Measurements from ENCODE around the gene TMEM183A. TPM values are rescaled to one million over a fixed set of nuclear protein-coding genes. Genes with fewer than 3 reads are reported as not detected.

TMEM183A gene
- total and polyA plus RNA-seq, 2 of the 4 experiments (the other 2 are of a cell fraction): 56.8 to 63.1 TPM

GRCh38 chr1:203033287-203033686 is 26.1 kb downstream of the TMEM183A start:
- Histone ChIP-seq H2BK5ac (ENCODE audit: low read depth, low read length, poor library complexity, severe bottlenecking) (no peak overlapping the region), H3K27ac (ENCODE audit: insufficient read depth, low read length) (no peak overlapping the region), H3K9me3 (ENCODE audit: control insufficient read depth, insufficient read depth, low read length) (no peaks in the 10 kb centered on the region), H3K27me3 (ENCODE audit: control insufficient read depth, insufficient read depth, low read length) (no peaks in the 10 kb centered on the region; the same call in 1 of the 2 replicates), H4K20me1 (ENCODE audit: insufficient read depth, low read length) (peaks cover 7% of the 10 kb centered on the region; the same call in 1 of the 2 replicates), H2BK15ac (ENCODE audit: low read depth, low read length) (no peak overlapping the region), H3K56ac (ENCODE audit: extremely low read depth, insufficient read depth, low read length) (no peak overlapping the region), H4K8ac (ENCODE audit: low read depth in 2 of 2, low read length in 2 of 2) (no peak overlapping the region), H2BK120ac (ENCODE audit: low read depth, low read length) (no peak overlapping the region), H3K9ac (ENCODE audit: low read depth, low read length) (no peak overlapping the region), H3K18ac (ENCODE audit: low read depth, low read length) (no peak overlapping the region), H2AK5ac (ENCODE audit: low read depth, low read length) (no peak overlapping the region), H2BK20ac (ENCODE audit: low read depth, low read length) (no peak overlapping the region), H3K4me1 (ENCODE audit: control insufficient read depth, insufficient read depth, low read length) (peaks cover 20% of the 10 kb centered on the region), H4K5ac (ENCODE audit: low read depth, low read length) (no peak overlapping the region), H3K4me3 (ENCODE audit: insufficient read depth, low read depth, low read length) (no peak overlapping the region), H2AFZ (replicated peaks; ENCODE audit: low read length, poor library complexity) (no peak overlapping the region), H3K79me1 (ENCODE audit: low read depth in 1 of 2, low read length in 2 of 2) (peaks cover 4 to 9% of the 10 kb centered on the region in 2 experiments; a peak in 2 of 4 replicates), H3K9me1 (ENCODE audit: insufficient read depth, low read length) (0 out of 2 replicates have a peak, but pooled peaks cover 5% of the 10 kb centered on the region), H3K4ac (ENCODE audit: low read depth, low read length) (no peak overlapping the region), H2AK9ac (replicated peaks; ENCODE audit: low read depth, low read length, poor library complexity) (no peak overlapping the region), H3K4me2 (ENCODE audit: low read depth, low read length) (no peak overlapping the region), H4K91ac (ENCODE audit: insufficient read depth, low read depth, low read length) (no peak overlapping the region), H3K14ac (replicated peaks; ENCODE audit: low read depth, low read length) (no peak overlapping the region), H3K23ac (ENCODE audit: low read depth, low read length) (no peak overlapping the region), H3K36me3 (ENCODE audit: control insufficient read depth, insufficient read depth, low read length) (no peaks in the 10 kb centered on the region)
- dilution Hi-C loops (cut with HindIII; ENCODE audit: low sequenced_read_pairs, unreplicated experiment): no loop called here
- in situ Hi-C loops (cut with MboI; ENCODE audit: low sequenced_read_pairs): no loop called here
- intact Hi-C loops (cut with micrococcal nuclease): loop anchor here (10.0 kb wide), 2 partner anchors 302 to 452 kb away; no protein-coding TSS in a partner anchor
- POLR2A ChIA-PET (ENCODE audit: unreplicated experiment): no interaction called here
- BruUV-seq (replicated peaks): no TSS peak
- ATAC-seq (ENCODE audit: low read depth) (no peak), DNase-seq (no peak)
- no peak for TF ChIP-seq USF2 (IDR thresholded peaks at IDR 0.05; ENCODE audit: low read depth, low read length)
- TF ChIP-seq BHLHE40 (IDR thresholded peaks at IDR 0.05; ENCODE audit: low read depth, low read length): no peak
- no peak for TF ChIP-seq SMC3 (IDR thresholded peaks at IDR 0.05; ENCODE audit: low read depth, low read length)
- TF ChIP-seq POLR2A (IDR thresholded peaks at IDR 0.05; ENCODE audit: low read depth, low read length): no peak
- TF ChIP-seq MAFK (IDR thresholded peaks at IDR 0.05; ENCODE audit: low read depth, low read length): peak; percentile 70
- no peak for TF ChIP-seq CHD1 (IDR thresholded peaks at IDR 0.05; ENCODE audit: low read depth, low read length)
- TF ChIP-seq RCOR1 (IDR thresholded peaks at IDR 0.05; ENCODE audit: insufficient replicate concordance, low read length): no peak
- no peak for TF ChIP-seq MAZ (IDR thresholded peaks at IDR 0.05; ENCODE audit: borderline replicate concordance, low read depth, low read length)
- no peak for TF ChIP-seq FOS (IDR thresholded peaks at IDR 0.05; ENCODE audit: low read depth, low read length)
- CTCF ChIA-PET: no interaction called here
- 100% methylated on average over 1 of the region's 2 CpGs; no CpG with 5 or more reads in 1 of the 2 experiments for WGBS, 2 experiments (ENCODE audit: extremely low coverage in 2 of 2, insufficient read length in 1 of 2)
